ENCODE data around the gene NREP. TPM values are rescaled to one million over a fixed set of nuclear protein-coding genes. Genes with fewer than 3 reads are reported as not detected.
A peak's percentile ranks its signal among the peaks of the same experiment; 100 is the strongest.

The NREP gene
- polyA plus RNA-seq, 5 donors, result 900 to 1,356 (median 1,198) TPM

GRCh38 chr5:111775224-111775623 is 18.2 kb upstream of the NREP start:
- no peak for DNase-seq

GRCh38 chr5:111774525-111774924 is 17.5 kb upstream of the NREP start:
- peak; percentile 62 to 64 for DNase-seq

- DNase-seq, result no peak
These were observed 15.6 kb upstream of the NREP start for GRCh38 chr5:111772456-111773122.

GRCh38 chr5:111769541-111769940 is 12.5 kb upstream of the NREP start:
- no peak for DNase-seq

GRCh38 chr5:111765613-111766571 is 8.9 kb upstream of the NREP start:
- no peak for DNase-seq

- DNase-seq, result no peak
These were observed 7.0 kb upstream of the NREP start for GRCh38 chr5:111764019-111764418.

- no peak for DNase-seq
These were observed 5.9 kb upstream of the NREP start for GRCh38 chr5:111762895-111763294.

GRCh38 chr5:111758284-111758628 is 1.3 kb upstream of the NREP start:
- DNase-seq, result no peak

- DNase-seq, result peak; percentile 95 to 96
These were observed 625 bp upstream of the NREP start for GRCh38 chr5:111757355-111758283.

- peak; percentile 74 to 76 for DNase-seq
These were observed 1.0 kb downstream of the NREP start for GRCh38 chr5:111755942-111756381.

- DNase-seq, result no peak
These were observed 1.6 kb downstream of the NREP start for GRCh38 chr5:111755345-111755941.

GRCh38 chr5:111753884-111754589 is 3.0 kb downstream of the NREP start:
- DNase-seq, result no peak

- no peak for DNase-seq
These were observed 4.5 kb downstream of the NREP start for GRCh38 chr5:111752426-111752965.

- DNase-seq, result no peak
These were observed 7.5 kb downstream of the NREP start for GRCh38 chr5:111749303-111750026.

GRCh38 chr5:111748304-111748763 is 8.7 kb downstream of the NREP start:
- DNase-seq, result no peak

GRCh38 chr5:111747337-111747736 is 9.7 kb downstream of the NREP start:
- DNase-seq, result no peak

GRCh38 chr5:111746791-111747190 is 10.2 kb downstream of the NREP start:
- no peak for DNase-seq

- no peak for DNase-seq
These were observed 11.8 kb downstream of the NREP start for GRCh38 chr5:111745075-111745739.

- no peak for DNase-seq
These were observed 12.5 kb downstream of the NREP start for GRCh38 chr5:111744455-111744854.
